Fibroblast of lung (primary cell): ENCODE measurements around the gene RAP1A. TPM values are rescaled to one million over a fixed set of nuclear protein-coding genes. Genes with fewer than 3 reads are reported as not detected.

Experiments used
- DNase-seq, 2 donors: peaks; one replicate each; pipeline versions ENCODE4 v3.0.0 to v3.0.0-alpha.2; 2010; ENCODE audit warnings: low read depth in 2 of 2
- H2AFZ ChIP-seq: 2 replicates; pipeline ENCODE4 v1.5.1; 2012; ENCODE audit warnings: low read length, control low read depth, inconsistent platforms
- H3K27ac ChIP-seq: 2 replicates; pipeline ENCODE4 v1.5.1; 2011; ENCODE audit warnings: low read length, control low read depth; ENCODE audit not compliant: insufficient read depth
- H3K27me3 ChIP-seq: 2 replicates; pipeline ENCODE4 v1.5.1; 2011; ENCODE audit warnings: mild to moderate bottlenecking, low read length; ENCODE audit not compliant: control insufficient read depth, insufficient read depth
- H3K36me3 ChIP-seq: 2 replicates; pipeline ENCODE4 v1.5.1; 2011; ENCODE audit warnings: low read length; ENCODE audit not compliant: control insufficient read depth, insufficient read depth
- H3K4me1 ChIP-seq: 2 replicates; pipeline ENCODE4 v1.5.1; 2011; ENCODE audit warnings: low read length; ENCODE audit not compliant: control insufficient read depth, insufficient read depth; ENCODE audit errors: extremely low read depth
- H3K4me2 ChIP-seq: 2 replicates; pipeline ENCODE4 v1.5.1; 2011; ENCODE audit warnings: low read length, control low read depth; ENCODE audit not compliant: insufficient read depth; ENCODE audit errors: extremely low read depth
- H3K4me3 ChIP-seq, 4 experiments: fragments of 200-600 bp in 1 of 4; sonication (generic) in 1 of 4; replicated peaks in 1 of 4; 2 replicates each; pipeline ENCODE4 v1.5.1; 2011 to 2016; ENCODE audit warnings: low read length in 4 of 4, low read depth in 3 of 4, mild to moderate bottlenecking in 3 of 4, control low read depth in 2 of 4, inconsistent platforms in 1 of 4, mixed read lengths in 1 of 4; ENCODE audit not compliant: insufficient read depth in 1 of 4; ENCODE audit errors: control extremely low read depth in 1 of 4
- H3K79me2 ChIP-seq: 2 replicates; pipeline ENCODE4 v1.5.1; 2012; ENCODE audit warnings: mild to moderate bottlenecking, low read length, inconsistent platforms; ENCODE audit not compliant: control insufficient read depth, insufficient read depth
- H3K9ac ChIP-seq: 2 replicates; pipeline ENCODE4 v1.5.1; 2011; ENCODE audit warnings: mild to moderate bottlenecking, low read length, control low read depth; ENCODE audit not compliant: insufficient read depth
- H3K9me3 ChIP-seq: 2 replicates; pipeline ENCODE4 v1.5.1; 2012; ENCODE audit warnings: low read depth, low read length; ENCODE audit not compliant: control insufficient read depth, insufficient read depth
- H4K20me1 ChIP-seq: 2 replicates; pipeline ENCODE4 v1.5.1; 2011; ENCODE audit warnings: low read length; ENCODE audit not compliant: control insufficient read depth, insufficient read depth; ENCODE audit errors: extremely low read depth
- CTCF ChIP-seq, 2 donors: IDR thresholded peaks in 1 of 2; conservative IDR thresholded peaks in 1 of 2; 1 replicate in 1 of 2; 2 replicates in 1 of 2; pipeline ENCODE4 v1.5.1; 2011 to 2012; ENCODE audit warnings: low read length in 2 of 2, control low read depth in 1 of 2, inconsistent platforms in 1 of 2, low read depth in 1 of 2, mild to moderate bottlenecking in 1 of 2
- EZH2 ChIP-seq: IDR thresholded peaks from 2 replicates; pipeline ENCODE4 v1.5.1; 2012; ENCODE audit warnings: low read length, control low read depth, mild to moderate bottlenecking; ENCODE audit errors: missing control alignments
- polyA plus RNA-seq, 2 donors: library from polyadenylated mRNA; depleted of rRNA in 1 of 2; stranded (reverse) in 1 of 2; unstranded in 1 of 2; fragments of >200 nt; gene quantifications; 2 replicates each; pipeline ENCODE4 v1.2.1, GENCODE V29; 2011 to 2012; ENCODE audit warnings: missing spikeins in 1 of 2
- total RNA-seq: library from RNA; depleted of rRNA; stranded (reverse); fragments of >200 nt; gene quantifications from 2 replicates; pipeline ENCODE4 v1.2.1, GENCODE V29; 2014

The RAP1A gene
- total and polyA plus RNA-seq, 2 donors (not counting 1 experiment from before 2014, with no cell fraction given): 13.5 to 99.5 TPM

DNA sequence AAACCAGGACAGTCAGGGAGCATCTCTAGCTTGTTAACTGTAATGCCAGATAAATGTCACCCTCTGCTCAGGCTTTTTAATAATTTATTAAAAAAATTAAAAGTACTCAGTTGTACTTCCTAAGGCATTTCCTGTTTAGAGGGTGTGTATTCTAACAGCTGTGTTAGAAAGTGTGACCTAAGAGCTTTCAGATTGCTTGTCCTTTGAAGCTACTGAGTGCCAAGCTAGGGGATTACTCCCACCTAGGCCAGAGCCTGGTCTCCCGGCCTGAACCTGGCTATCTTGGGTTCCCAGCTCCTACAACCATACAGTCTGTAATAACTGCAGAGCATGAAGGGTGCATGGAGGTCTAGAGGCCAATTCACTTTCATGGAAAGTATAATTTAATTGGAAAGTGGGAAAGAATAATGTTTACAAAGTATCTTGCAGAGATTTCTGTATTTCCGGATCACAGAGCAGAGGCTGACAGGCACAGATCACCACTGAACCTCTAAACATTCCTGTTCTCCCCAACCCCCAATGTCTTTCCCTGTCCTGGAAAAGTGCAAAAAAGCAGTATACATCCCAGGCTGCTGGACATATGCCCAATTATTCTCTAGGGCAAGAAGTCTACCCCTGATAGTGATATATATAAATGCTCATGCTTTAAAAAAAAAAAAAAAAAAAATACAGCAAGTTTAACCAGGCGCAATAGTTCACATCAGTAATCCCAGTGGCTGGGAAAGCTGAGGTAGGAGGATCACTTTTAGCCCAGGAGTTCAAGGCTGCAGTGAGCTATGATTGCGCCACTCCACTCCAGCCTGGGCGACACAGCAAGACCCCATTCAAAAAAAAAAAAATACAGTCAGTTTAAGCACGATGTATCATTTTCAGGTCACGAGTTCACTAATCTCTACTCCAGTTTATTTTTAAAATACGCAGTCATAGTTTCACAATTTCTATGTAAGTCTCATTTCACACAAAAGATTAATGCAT lies 36.7 kb upstream of the RAP1A start:
- Histone ChIP-seq H3K9me3 (no peaks in the 10 kb centered on the region), H3K4me1 (no peaks in the 10 kb centered on the region), H3K9ac (no peak overlapping the region), H4K20me1 (no peaks in the 10 kb centered on the region), H2AFZ (no peak overlapping the region), H3K27ac (no peak overlapping the region), H3K27me3 (no peaks in the 10 kb centered on the region), H3K4me2 (no peak overlapping the region), H3K79me2 (no peaks in the 10 kb centered on the region), H3K4me3 (no peak overlapping the region), H3K36me3 (no peaks in the 10 kb centered on the region)
- DNase-seq: no peak
- TF ChIP-seq EZH2 (no peak), CTCF (conservative IDR thresholded peaks at IDR 0.05 in 1 of 2, IDR thresholded peaks at IDR 0.05 in 1 of 2; ENCODE audit: low read depth in 1 of 2, low read length in 2 of 2) (no peak)

DNA sequence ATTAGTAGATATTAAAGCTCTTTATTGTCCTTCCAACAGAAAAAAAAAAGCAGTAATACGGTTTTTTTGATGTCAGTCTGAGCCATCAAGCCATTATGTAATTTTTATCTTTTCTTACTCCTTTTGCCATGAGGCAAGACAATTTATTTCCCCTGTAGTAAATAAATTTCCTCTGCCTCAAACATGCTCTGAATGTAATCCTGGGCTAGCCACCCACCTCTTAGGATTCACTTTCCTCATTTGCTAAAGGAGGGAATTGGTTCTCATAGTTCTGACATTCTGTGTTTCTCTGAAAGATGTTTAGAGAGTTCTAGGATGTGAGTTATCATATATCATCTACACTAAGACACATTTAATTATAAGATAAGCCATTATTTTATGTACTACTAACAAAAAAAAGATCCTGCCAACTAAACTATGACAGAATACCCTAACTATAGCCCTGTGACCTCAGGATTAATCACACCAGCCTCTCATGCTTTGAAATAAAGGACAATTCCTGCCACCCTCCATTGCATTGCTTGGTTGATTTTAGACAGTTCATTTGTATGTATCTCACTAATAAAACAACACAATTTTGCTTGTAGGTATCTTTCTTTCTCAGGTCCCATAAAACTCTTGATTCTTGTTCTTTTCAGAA lies 34.0 kb upstream of the RAP1A start:
- H3K9ac ChIP-seq: no peak overlapping the region
- H3K27ac ChIP-seq: no peak overlapping the region
- H3K4me3 ChIP-seq: no peak overlapping the region
- no peaks in the 10 kb centered on the region for H3K27me3 ChIP-seq
- H3K4me1 ChIP-seq: no peaks in the 10 kb centered on the region
- H3K79me2 ChIP-seq: no peaks in the 10 kb centered on the region
- H2AFZ ChIP-seq: no peak overlapping the region
- no peaks in the 10 kb centered on the region for H4K20me1 ChIP-seq
- TF ChIP-seq CTCF (conservative IDR thresholded peaks at IDR 0.05 in 1 of 2, IDR thresholded peaks at IDR 0.05 in 1 of 2; ENCODE audit: low read depth in 1 of 2, low read length in 2 of 2): no peak
- no peak for TF ChIP-seq EZH2
- no peak overlapping the region for H3K4me2 ChIP-seq
- no peaks in the 10 kb centered on the region for H3K9me3 ChIP-seq
- DNase-seq: no peak
- no peaks in the 10 kb centered on the region for H3K36me3 ChIP-seq

DNA sequence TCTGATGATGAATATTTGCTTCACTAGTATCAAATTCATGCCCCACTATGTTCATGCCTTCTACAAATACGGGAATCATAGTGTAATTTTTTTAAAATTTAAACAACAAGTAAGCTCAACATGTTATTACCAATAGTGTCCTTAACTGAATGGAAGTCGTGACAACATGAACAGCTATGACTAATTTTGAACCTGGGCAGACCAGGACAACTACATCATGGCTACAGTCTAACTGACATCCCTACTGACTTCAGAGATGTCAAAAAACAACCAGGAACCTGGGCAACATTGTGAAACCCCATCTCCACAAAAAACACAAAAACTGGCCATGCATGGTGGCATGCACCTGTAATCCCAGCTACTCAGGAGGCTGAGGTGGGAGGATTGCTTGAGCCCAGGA lies 33.5 kb upstream of the RAP1A start:
- no peak overlapping the region for H3K27ac ChIP-seq
- TF ChIP-seq CTCF (conservative IDR thresholded peaks at IDR 0.05 in 1 of 2, IDR thresholded peaks at IDR 0.05 in 1 of 2; ENCODE audit: low read depth in 1 of 2, low read length in 2 of 2): no peak
- no peak for TF ChIP-seq EZH2

More for the DNA sequence above, 33.5 kb upstream of the RAP1A start:
- no peak overlapping the region for H3K4me3 ChIP-seq
- no peaks in the 10 kb centered on the region for H3K79me2 ChIP-seq
- no peaks in the 10 kb centered on the region for H3K4me1 ChIP-seq
- no peak overlapping the region for H2AFZ ChIP-seq
- no peaks in the 10 kb centered on the region for H3K36me3 ChIP-seq
- H3K9me3 ChIP-seq: no peaks in the 10 kb centered on the region
- no peak for DNase-seq
- H3K4me2 ChIP-seq: no peak overlapping the region
- no peaks in the 10 kb centered on the region for H4K20me1 ChIP-seq
- H3K27me3 ChIP-seq: no peaks in the 10 kb centered on the region
- H3K9ac ChIP-seq: no peak overlapping the region
